ENCODE measurements around the gene SULF2.

Gene SULF2

DNA sequence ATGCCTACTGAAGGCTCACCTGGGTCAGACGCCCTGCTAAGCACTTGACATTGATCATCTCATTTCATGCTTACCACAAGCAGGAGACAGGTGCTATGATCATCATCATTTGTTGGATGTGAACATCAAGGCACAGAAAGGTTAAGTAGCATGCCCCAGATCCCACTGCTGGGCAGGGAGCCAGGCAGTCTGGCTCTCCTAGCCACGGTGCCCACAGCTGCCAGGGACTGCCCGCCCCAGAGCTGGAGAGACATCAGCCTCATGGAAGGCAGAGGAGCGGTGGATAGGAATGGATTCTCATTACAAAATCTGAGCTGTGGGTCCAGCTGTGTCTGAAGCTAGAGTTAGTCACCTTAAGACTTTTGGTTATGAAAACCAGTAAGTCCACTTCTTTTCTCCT is 3.6 kb downstream of the SULF2 start:
- H3K9ac ChIP-seq (ENCODE audit: low read depth, low read length): no peak overlapping the region
- H3K36me3 ChIP-seq (ENCODE audit: control insufficient read depth, insufficient read depth, low read length): no peaks in the 10 kb centered on the region
- H3K9me3 ChIP-seq (ENCODE audit: control insufficient read depth, insufficient read depth, low read length): no peaks in the 10 kb centered on the region
- peaks cover 26% of the 10 kb centered on the region for H3K27me3 ChIP-seq (ENCODE audit: control insufficient read depth, insufficient read depth, low read length)
- H3K4me1 ChIP-seq (ENCODE audit: control insufficient read depth, insufficient read depth, low read length): peaks cover 2% of the 10 kb centered on the region
- H3K4me3 ChIP-seq (ENCODE audit: low read depth, low read length): no peak overlapping the region

DNA sequence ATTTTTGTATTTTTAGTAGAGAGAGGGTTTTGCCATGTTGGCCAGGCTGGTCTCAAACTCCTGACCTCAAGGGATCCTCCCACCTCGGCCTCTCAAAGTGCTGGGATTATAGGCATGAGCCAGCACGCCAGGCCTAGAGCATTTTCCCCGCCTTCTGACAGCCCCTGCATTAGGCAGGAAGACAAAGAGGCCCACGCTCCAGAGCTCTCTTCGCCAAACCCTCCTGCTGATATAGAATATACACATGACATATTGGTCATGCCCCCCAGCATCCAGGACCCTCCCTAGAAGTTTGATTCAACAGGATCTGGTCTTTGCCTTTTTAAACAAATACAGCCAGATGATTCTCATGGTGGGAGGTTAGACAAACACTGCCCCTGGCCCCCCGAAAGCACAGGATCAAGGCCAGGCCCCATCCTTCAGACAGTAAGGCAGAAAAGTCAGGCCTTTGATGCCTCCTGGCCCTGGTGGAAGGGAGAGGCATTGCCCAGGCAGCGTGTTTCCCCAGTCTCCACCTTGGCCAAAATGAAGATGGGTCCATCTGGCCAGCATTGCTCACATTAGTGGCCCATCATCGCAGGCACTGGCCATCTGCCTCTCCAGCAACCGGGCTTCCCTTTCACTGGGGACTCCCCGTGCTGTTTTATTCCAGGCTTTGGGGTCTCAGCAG is 4.4 kb downstream of the SULF2 start:
- Histone ChIP-seq H3K9me3 (ENCODE audit: control insufficient read depth, insufficient read depth, low read length) (no peaks in the 10 kb centered on the region), H3K9ac (ENCODE audit: low read depth, low read length) (no peak overlapping the region), H3K27me3 (ENCODE audit: control insufficient read depth, insufficient read depth, low read length) (peaks cover 20% of the 10 kb centered on the region), H3K4me1 (ENCODE audit: control insufficient read depth, insufficient read depth, low read length) (peaks cover 2% of the 10 kb centered on the region), H3K36me3 (ENCODE audit: control insufficient read depth, insufficient read depth, low read length) (no peaks in the 10 kb centered on the region), H3K4me3 (ENCODE audit: low read depth, low read length) (no peak overlapping the region)

GRCh38 chr20:47778398-47779354 is 6.6 kb downstream of the SULF2 start:
- no peaks in the 10 kb centered on the region for H3K36me3 ChIP-seq (ENCODE audit: control insufficient read depth, insufficient read depth, low read length)
- H3K4me3 ChIP-seq (ENCODE audit: low read depth, low read length): no peak overlapping the region
- H3K27me3 ChIP-seq (ENCODE audit: control insufficient read depth, insufficient read depth, low read length): peaks cover 9% of the 10 kb centered on the region
- peaks cover 2% of the 10 kb centered on the region for H3K4me1 ChIP-seq (ENCODE audit: control insufficient read depth, insufficient read depth, low read length)
- no peak overlapping the region for H3K9ac ChIP-seq (ENCODE audit: low read depth, low read length)
- H3K9me3 ChIP-seq (ENCODE audit: control insufficient read depth, insufficient read depth, low read length): no peaks in the 10 kb centered on the region

DNA sequence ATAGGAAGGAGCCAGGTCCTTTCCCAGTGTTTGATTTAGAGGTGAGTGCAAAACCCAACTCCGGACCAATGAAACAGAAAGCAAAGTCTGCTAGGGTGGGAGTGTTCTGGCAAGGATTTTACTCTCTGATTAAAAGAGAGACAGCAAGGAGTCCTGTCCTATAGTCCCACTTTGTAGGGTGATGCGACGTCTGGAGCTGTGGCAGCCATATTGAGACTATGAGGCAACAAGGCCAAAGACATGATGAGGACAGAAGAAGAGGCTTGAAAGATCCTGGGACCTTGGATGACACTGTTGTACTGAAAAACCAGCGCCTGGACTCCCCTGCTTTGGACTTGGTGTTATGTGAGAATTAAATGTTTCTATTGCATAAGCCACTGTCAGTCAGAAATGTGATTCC is 8.1 kb downstream of the SULF2 start:
- Histone ChIP-seq H3K9me3 (ENCODE audit: control insufficient read depth, insufficient read depth, low read length) (no peaks in the 10 kb centered on the region), H3K27me3 (ENCODE audit: control insufficient read depth, insufficient read depth, low read length) (no peaks in the 10 kb centered on the region), H3K4me1 (ENCODE audit: control insufficient read depth, insufficient read depth, low read length) (no peaks in the 10 kb centered on the region), H3K9ac (ENCODE audit: low read depth, low read length) (no peak overlapping the region), H3K36me3 (ENCODE audit: control insufficient read depth, insufficient read depth, low read length) (no peaks in the 10 kb centered on the region), H3K4me3 (ENCODE audit: low read depth, low read length) (no peak overlapping the region)

- no peak overlapping the region for H3K9ac ChIP-seq (ENCODE audit: low read depth, low read length)
- no peaks in the 10 kb centered on the region for H3K9me3 ChIP-seq (ENCODE audit: control insufficient read depth, insufficient read depth, low read length)
- H3K27me3 ChIP-seq (ENCODE audit: control insufficient read depth, insufficient read depth, low read length): no peaks in the 10 kb centered on the region
These were observed 8.6 kb downstream of the SULF2 start for GRCh38 chr20:47776639-47777038.

DNA sequence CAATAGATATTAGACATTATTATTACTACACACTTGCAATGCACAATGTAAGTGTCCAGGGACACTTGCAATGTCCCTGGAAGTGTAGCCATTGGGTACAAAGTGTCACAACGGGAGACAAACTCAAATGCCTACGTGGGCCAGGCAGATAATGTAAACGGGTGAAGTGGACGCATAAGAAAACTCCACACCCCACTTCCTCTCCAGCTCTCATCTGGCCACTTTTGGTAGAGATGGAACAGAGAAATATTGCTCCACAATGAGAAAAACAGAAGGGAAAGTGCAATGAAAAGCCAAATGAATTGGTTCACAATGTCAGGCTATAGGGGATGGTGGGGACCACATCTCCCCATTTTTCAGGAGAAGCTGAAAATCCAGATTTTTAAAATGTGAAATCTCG is 9.4 kb downstream of the SULF2 start:
- no peaks in the 10 kb centered on the region for H3K27me3 ChIP-seq (ENCODE audit: control insufficient read depth, insufficient read depth, low read length)
- H3K36me3 ChIP-seq (ENCODE audit: control insufficient read depth, insufficient read depth, low read length): no peaks in the 10 kb centered on the region
- H3K4me1 ChIP-seq (ENCODE audit: control insufficient read depth, insufficient read depth, low read length): no peaks in the 10 kb centered on the region
- H3K4me3 ChIP-seq (ENCODE audit: low read depth, low read length): no peak overlapping the region
- no peak overlapping the region for H3K9ac ChIP-seq (ENCODE audit: low read depth, low read length)
- no peaks in the 10 kb centered on the region for H3K9me3 ChIP-seq (ENCODE audit: control insufficient read depth, insufficient read depth, low read length)

More at GRCh38 chr20:47776639-47777038, 8.6 kb downstream of the SULF2 start:
- Histone ChIP-seq H3K4me1 (ENCODE audit: control insufficient read depth, insufficient read depth, low read length) (no peaks in the 10 kb centered on the region), H3K36me3 (ENCODE audit: control insufficient read depth, insufficient read depth, low read length) (no peaks in the 10 kb centered on the region), H3K4me3 (ENCODE audit: low read depth, low read length) (no peak overlapping the region)

DNA sequence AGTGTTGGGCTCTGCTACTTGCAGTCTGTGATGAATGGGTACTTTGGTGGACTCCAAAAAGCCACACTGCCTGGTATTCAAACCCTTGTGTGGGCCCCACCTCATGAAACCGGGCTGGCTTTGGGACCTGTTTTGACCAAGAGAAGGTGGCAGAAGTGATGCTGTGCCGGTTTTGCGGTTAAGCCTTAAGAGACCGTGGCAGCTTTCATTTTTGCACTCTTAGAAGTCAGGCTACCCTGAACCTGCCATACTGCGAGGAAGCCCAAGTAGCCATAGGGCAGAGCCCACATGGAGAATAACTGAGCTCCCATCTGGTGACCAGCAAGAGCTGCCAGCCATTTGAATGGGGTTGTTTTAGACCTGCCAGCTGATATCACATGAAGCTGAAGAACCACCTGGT is 10.2 kb downstream of the SULF2 start:
- H3K27me3 ChIP-seq (ENCODE audit: control insufficient read depth, insufficient read depth, low read length): no peaks in the 10 kb centered on the region
- no peaks in the 10 kb centered on the region for H3K4me1 ChIP-seq (ENCODE audit: control insufficient read depth, insufficient read depth, low read length)
- no peak overlapping the region for H3K9ac ChIP-seq (ENCODE audit: low read depth, low read length)
- H3K4me3 ChIP-seq (ENCODE audit: low read depth, low read length): no peak overlapping the region
- no peaks in the 10 kb centered on the region for H3K9me3 ChIP-seq (ENCODE audit: control insufficient read depth, insufficient read depth, low read length)
- no peaks in the 10 kb centered on the region for H3K36me3 ChIP-seq (ENCODE audit: control insufficient read depth, insufficient read depth, low read length)

- Histone ChIP-seq H3K9me3 (ENCODE audit: control insufficient read depth, insufficient read depth, low read length) (no peaks in the 10 kb centered on the region), H3K4me3 (ENCODE audit: low read depth, low read length) (no peak overlapping the region), H3K36me3 (ENCODE audit: control insufficient read depth, insufficient read depth, low read length) (no peaks in the 10 kb centered on the region), H3K9ac (ENCODE audit: low read depth, low read length) (no peak overlapping the region), H3K27me3 (ENCODE audit: control insufficient read depth, insufficient read depth, low read length) (no peaks in the 10 kb centered on the region), H3K4me1 (ENCODE audit: control insufficient read depth, insufficient read depth, low read length) (no peaks in the 10 kb centered on the region)
These were observed 11.0 kb downstream of the SULF2 start for GRCh38 chr20:47774131-47774777.

DNA sequence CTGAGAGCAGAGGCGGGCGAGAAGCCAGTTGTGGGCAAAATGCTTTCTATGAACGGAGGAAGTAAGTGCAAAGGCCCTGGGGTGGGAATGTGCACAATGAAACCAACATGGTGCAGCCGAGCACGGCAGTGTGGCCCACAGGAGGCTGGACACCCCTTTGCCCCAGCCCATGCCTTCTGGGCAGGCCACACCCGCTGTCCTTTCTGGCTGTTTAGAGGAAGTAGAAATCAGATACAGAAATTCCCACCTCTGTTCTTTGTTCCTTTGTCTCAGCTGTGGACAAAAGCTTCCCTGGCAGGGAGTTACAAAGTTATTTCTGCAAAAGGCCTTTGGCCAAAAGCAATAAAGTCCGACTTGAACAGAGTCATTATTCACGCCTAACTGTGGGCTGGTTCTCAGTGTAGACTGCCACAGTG is 11.9 kb downstream of the SULF2 start:
- H3K9me3 ChIP-seq (ENCODE audit: control insufficient read depth, insufficient read depth, low read length): no peaks in the 10 kb centered on the region
- H3K36me3 ChIP-seq (ENCODE audit: control insufficient read depth, insufficient read depth, low read length): no peaks in the 10 kb centered on the region
- no peak overlapping the region for H3K9ac ChIP-seq (ENCODE audit: low read depth, low read length)
- no peaks in the 10 kb centered on the region for H3K4me1 ChIP-seq (ENCODE audit: control insufficient read depth, insufficient read depth, low read length)
- no peak overlapping the region for H3K4me3 ChIP-seq (ENCODE audit: low read depth, low read length)
- H3K27me3 ChIP-seq (ENCODE audit: control insufficient read depth, insufficient read depth, low read length): no peaks in the 10 kb centered on the region

DNA sequence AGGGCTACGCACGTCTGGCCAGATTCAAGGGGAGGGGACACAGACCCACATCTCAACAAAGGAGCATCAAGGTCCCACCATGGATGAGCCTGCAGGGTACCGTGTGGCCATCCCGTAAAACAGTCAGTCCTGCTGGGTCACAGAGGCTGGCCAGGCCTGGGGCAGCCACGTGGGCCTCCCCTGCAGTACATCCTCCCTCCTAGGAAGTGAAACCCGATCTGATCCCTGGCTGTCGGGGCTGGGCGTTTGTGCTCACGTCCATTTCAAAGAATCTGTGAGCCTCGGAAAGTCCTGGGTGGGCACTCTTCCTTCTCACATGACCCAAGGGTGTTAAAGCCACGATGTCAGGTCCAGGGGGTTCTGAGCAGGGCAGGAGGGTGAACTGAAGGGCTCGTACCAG is 14.3 kb downstream of the SULF2 start:
- Histone ChIP-seq H3K36me3 (ENCODE audit: control insufficient read depth, insufficient read depth, low read length) (no peaks in the 10 kb centered on the region), H3K4me3 (ENCODE audit: low read depth, low read length) (no peak overlapping the region), H3K9me3 (ENCODE audit: control insufficient read depth, insufficient read depth, low read length) (no peaks in the 10 kb centered on the region), H3K27me3 (ENCODE audit: control insufficient read depth, insufficient read depth, low read length) (no peaks in the 10 kb centered on the region), H3K9ac (ENCODE audit: low read depth, low read length) (no peak overlapping the region), H3K4me1 (ENCODE audit: control insufficient read depth, insufficient read depth, low read length) (peaks cover 8% of the 10 kb centered on the region)

DNA sequence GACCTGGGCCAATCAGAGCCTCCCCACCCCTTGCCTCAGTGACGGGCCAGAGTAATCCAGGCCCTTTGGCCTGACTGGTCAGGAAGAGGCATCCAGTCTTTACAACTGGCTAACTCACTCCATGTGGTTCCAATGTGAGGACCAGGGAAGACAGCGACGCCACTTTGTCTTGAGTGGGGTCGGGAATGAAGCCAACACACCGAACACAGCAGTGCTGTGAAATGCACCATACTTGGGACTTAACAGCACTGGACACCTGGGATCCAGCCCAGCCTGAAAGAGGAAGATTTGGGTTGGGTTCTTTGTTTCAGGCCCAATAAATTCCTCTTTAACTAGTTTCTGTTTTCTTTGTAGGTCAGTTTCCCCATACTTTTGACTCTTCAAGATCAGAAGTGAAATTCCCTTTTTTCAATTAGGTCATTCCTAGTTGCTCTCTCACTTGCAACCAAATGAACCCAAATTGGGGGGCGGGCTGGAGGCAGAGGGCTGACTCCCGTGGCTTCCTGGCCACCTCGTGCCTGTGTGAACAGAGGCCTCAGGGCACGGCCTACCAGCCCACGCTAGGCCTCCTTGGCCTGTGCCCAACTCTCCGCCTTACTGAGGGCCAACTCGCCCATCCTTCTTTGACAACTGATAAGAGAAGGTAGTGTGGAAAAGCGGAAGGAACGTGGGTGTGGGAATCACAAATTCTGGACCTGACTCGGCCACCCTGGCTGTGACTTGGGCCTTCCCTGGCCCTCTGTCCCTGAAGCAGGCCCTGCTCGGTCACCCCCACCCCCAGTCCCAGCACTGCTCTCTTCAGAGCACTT is 17.1 kb downstream of the SULF2 start:
- Histone ChIP-seq H3K4me3 (ENCODE audit: low read depth, low read length) (no peak overlapping the region), H3K27me3 (ENCODE audit: control insufficient read depth, insufficient read depth, low read length) (no peaks in the 10 kb centered on the region), H3K9me3 (ENCODE audit: control insufficient read depth, insufficient read depth, low read length) (no peaks in the 10 kb centered on the region), H3K9ac (ENCODE audit: low read depth, low read length) (no peak overlapping the region), H3K36me3 (ENCODE audit: control insufficient read depth, insufficient read depth, low read length) (peaks cover 7% of the 10 kb centered on the region), H3K4me1 (ENCODE audit: control insufficient read depth, insufficient read depth, low read length) (peaks cover 10% of the 10 kb centered on the region)

All from iPS-15b (cell line).